HG02623 (cell line): ENCODE results near the gene SNRPD2.
A peak's percentile ranks its signal among the peaks of the same experiment; 100 is the strongest.
"Not testable (repeated sequence)": the region's sequence is repeated elsewhere in the genome, so short reads cannot be mapped to it uniquely, and the experiment has no call there.

ENCODE experiments used
- ATAC-seq: cut with Tn5 transposase; IDR thresholded peaks from one replicate; pipeline ENCODE4 v1.9.1; 2021; ENCODE audit warnings: moderate library complexity; ENCODE audit not compliant: unreplicated experiment

The SNRPD2 gene

DNA sequence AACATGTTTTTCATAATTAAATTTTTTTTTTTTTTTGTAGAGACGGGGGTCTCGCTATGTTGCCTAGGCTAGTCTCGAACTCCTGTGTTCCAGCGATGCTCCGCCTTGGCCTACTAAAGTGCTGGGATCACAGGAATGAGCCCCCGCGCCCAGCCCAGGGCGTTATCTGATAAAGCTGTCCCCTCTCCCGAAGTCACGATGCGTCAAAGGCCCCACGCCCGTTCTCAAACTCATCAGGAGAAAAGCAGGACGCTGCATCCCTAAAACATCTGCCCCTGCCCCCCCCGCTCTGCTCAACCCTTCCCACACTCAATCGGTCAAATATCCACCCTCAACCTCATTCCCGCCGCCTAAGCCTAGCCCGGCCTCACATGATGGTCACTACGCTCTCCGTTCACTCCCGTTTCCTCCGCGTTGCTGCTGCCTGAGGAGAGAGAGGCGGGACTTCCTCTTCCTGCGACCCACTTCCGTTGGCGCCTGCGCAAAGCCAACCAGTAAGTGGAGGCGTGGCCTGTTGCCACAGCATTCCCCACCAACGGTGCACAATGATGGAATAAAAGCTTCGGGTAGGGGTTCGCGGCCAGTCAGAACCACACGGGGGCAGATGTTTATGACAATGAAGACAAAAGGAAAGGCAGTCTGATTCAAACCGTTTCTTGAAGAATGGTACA, at the start of gene SNRPD2:
Gene SNRPD2 (minus strand): TSS at position 438 of the 671 bp plus-strand sequence. CDS start 65 bp downstream, at position 373.
- ATAC-seq = peak; percentile 49

DNA sequence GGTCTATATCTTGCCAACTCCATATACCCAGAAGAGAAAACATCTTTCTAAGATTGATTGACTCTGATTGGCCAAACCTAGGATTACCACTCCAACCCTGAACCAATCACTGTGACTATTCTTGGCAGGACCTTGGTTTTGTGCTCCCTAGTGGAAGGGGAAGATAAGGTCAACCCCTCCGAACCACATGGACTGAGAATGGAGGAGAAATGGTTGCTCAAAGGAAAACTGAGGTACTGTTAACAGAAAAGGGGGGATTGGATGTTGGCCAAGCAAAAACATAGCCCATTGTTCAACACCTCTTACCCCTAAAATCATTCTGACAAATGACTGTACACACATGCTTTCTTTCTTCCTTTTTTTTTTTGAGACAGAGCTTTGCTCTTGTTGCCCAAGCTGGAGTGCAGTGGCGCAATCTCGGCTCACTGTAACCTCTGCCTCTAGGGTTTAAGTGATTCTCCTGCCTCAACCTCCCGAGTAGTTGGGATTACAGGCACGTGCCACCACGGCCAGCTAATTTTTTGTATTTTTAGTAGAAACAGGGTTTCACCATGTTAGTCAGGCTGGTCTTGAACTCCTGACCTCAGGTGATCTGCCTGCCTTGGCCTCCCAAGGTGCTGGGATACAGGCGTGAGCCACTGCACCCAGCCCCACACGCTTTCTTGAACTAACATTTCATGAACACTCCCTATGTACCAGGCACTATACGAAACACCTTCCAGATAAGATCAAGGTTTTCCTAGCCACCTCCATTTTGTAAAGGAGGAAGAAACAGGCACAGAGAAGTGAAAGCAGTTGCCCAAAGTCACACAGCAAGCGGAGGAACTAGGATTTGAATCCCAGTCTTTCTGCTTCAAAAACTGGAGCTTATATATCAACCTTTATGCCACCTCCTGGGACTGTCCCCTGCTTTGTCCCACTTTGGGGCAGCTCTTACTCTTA, 48.0 kb upstream of the SNRPD2 start:
- no peak for ATAC-seq

DNA sequence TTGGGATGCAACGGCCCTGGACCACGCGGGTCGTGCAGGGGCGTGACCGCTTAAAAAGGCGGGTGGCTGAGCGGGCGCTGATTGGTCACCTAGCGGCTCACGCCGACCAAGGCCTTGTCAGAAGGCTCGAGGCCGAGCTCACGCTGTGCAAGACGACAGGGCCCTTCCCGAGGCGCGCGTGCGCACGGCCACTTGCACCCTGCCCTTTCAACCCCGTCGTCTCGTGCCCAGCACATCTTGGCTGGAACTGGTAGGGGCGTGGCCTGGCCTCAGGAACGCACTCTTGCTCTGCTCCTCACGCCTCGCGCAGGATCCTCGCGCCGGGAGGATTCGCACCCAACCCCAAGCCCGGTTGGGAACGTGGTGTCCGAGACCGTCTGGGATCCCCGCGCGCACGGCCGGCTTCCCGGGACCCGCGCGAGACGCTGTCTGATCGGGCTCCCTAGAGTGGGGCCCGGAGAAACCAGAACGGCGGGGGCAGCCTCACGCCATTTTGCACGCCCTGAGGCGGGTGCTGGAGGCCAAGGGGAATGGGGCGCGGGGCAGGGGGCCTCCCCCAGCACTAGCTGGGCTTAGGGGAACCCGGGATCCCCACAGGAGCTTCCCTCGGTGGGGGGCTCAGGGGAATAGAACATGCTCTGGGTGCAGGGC, 41.5 kb upstream of the SNRPD2 start, which contains the start of gene MEIOSIN:
Gene MEIOSIN (plus strand): TSS at position 280 of the 651 bp plus-strand sequence. CDS start 1,938 bp downstream, outside the sequence.
- ATAC-seq = no peak

DNA sequence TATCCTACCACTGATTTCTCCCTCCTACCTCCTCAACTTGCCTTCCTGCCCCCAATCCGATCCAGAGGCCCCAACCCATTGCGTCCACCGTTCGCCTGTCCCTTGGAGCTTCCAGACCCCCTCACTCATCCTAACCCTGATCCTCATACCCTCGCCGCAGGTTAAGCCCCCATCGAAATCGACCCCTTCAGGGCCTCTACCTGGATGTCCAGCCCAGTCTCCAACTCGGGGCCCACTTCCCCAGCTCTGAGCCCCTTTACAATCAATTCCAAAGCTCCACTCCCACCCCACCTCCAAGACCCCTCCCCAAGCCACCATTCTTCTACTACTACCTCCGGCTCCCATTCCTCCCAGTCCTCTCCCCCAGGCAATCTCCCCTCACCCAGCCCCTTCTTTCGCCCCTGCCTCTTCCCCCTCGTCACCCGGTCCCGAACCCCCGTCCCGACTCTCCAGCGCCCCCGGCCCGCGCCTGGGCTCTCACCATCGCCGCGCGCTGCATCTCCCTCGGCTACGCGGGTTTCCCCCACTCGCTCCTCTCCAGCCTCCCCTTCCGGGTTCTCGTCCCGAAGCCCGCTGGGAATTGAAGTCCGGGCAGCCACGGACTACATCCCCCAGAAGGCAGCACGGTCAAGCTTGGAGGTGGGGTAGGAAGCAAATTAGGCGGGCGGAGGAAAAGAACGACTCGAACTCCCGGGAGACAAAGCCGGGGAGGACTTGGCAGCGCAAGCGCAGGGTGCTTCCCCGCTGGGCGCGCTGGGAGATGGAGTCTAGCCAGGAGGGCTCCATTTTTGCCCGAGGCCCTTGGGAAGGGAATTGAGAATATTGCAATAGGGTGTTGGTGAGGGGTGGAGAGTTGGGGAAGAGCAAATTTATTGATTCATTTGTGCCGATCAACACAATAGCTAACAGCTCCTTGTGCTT, 38.9 kb upstream of the SNRPD2 start, which contains the start of gene FBXO46:
Gene FBXO46 (minus strand): TSS at position 529 of the 921 bp plus-strand sequence. CDS start 17,401 bp downstream, outside the sequence.
- ATAC-seq = peak; percentile 90

DNA sequence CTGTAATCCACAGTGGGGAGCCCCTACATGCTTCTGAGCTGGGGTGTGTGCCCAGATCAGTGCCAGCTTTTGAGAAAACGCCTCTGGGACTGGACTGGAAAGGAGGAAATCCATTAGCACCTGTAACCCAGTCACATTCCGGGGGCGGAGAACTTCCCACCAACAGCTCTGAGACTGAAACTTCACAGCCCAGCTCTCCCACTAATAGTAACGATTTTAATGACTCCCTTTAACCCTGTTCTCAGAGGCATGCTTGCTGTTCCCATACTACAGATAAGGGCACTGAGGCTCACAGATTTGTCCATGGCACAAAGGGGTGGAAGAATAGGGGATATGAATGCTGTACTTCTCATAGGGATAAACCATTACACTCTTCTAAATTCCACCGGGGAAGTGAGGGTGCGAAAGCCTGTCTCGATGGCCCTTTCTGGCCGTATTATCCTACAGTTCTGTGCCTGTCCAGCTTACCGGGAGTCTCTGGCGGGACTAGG, 38.1 kb upstream of the SNRPD2 start:
- ATAC-seq = no peak

DNA sequence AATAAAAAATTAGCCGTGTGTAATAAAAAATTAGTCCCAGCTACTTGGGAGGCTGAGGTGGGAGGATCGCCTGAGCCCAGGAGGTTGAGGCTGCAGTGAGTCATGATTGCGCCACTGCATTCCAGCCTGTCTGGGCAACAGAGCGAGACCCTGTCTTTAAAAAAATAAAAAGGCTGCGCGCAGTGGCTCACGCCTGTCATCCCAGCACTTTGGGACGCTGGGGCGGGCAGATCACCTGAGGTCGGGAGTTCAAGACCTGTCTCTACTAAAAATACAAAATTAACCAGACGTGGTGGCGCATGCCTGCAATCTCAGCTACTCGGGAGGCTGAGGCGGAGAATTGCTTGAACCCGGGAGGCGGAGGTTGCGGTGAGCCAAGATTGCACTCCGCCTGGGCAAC, 36.9 kb upstream of the SNRPD2 start:
- ATAC-seq = not testable (repeated sequence)

DNA sequence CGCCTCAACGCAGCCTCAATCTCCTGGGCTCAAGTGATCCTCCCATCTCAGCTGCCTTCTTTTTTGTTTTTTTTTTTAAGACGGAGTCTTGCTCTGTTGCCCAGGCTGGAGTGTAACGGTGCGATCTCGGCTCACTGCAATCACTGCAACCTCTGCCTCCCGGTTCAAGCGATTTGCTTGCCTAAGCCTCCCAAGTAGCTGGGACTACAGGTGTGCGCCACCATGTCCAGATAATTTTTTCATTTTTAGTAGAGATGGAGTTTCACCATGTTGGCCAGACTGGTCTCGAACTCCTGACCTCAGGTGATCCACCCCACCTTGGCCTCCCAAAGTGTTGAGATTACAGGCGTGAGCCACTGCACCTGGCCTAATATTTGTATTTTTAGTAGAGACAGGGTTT, 28.3 kb upstream of the SNRPD2 start:
- not testable (repeated sequence) for ATAC-seq

DNA sequence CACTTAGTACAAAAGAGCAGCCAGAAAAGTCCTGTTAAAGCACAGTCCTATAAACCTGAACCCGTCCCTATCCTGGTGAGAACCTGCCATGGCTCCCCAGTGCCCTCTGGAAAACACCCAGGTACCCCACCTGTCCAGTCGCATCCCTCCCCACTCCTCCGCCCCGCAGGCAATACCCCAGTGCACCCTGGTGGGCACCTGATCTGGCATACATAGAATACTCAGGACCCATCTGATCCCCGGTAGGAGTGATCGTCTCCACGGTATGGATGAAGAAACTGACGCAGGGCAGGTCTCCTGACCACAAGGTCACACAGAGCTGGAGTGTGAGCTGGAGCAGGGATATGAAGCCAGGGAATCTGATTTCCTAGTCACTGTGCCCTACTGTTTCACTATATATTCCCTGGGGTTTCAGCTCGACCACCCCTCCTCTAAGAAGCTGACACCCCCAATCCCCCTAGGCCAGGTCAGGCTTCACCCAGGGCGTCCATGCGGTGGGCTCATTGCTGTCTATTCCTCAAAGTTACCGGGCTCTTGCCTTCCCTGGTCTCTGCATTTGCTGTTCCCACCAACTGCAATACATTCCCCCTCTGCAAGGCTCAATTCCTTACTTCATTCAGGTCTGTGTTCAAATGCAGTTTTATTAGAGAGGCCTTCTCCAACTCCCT, 26.4 kb upstream of the SNRPD2 start:
- ATAC-seq = no peak

DNA sequence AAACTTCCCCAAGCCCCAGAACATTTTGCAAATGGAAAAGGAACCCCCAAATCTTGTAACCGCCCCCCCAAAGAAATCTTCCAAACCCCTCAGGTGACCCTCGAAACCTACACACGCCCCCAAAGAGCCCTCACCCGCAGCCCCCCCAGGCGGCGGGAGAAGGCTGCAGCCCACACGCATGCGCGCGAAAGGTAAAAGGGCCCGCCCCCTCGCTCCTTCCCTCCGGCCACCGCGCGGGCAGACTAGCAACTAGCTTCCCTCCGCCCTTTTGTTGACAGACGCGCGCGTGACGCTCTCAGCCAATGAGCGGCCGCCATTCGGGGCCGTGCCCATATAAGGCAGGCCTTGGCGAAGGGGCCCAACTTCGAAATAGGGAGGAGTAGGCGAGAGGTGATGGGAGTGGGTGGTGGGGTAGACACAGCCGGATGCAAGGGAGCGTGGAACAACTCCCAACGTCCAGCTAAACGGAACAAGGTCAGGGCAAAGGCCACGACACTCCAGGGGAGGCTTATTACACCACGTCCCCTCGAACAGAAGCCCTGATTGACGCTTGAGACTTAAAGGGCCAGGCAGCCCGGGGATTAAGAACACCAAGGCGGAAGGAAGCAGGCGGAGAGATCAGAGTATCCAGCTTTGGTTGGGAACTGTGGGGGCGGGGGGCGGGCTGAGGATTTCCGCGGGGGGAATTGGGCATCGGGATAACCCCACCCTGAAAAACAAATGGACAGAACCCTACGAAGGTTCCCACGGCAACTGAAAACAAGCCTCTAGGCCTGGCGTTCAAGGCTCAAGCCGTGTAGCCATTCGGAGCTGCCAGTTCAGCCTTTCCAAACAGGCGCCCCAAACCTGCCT, 25.6 kb upstream of the SNRPD2 start:
- ATAC-seq = peak; percentile 92

DNA sequence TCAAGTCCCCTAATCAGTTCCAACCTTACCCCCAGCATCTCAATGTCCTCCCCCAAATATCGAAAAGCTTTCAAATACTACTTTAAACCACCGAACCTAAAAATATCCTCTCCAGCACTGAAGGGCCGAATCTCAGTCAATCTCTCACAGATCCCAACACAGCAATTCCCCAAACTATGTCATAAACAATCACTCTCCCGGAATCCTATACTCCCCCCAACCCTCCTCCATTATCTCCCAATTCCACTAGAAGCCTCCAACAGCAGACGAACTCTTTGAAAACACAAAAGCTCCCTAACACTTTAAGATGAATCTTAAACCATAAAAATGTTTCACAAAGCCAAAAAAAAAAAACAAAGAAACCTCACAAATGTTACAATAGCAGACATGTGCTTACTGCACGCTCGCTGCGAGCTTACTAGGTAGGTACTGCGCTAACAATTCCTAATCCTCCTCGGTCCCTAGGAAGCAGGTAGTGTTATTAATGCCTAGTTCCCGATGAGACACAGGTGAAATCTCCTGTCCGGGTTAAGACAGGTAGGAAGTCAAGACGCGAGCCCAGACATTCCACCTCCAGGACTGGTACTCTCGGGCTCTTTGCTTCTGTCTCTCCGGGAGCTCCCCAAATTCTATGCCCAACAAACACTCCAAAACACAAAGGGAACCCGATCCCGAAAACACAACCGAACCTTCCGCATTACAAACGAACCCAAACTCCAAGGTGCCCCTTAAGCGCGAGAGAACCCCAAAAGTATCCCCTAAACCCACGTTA, 24.8 kb upstream of the SNRPD2 start:
- no peak for ATAC-seq

DNA sequence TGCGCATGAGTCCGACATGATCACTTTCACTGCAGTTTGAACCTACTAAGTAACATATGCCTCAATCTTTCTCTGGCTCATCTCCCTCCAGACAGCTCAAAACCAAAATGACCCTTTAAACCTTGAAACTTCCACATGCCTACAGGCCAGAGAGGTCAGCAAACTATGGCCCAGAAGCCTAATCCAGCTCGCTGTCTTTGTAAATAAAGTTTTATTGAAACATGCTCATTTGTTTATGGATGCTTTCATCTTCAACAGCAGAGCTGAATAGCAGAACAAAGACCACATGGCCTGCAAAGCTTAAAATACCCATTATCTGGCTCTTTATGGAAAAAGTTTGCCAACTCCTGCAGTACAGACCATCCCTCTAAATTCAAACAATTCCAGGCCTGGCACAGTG, 23.4 kb upstream of the SNRPD2 start:
- no peak for ATAC-seq

DNA sequence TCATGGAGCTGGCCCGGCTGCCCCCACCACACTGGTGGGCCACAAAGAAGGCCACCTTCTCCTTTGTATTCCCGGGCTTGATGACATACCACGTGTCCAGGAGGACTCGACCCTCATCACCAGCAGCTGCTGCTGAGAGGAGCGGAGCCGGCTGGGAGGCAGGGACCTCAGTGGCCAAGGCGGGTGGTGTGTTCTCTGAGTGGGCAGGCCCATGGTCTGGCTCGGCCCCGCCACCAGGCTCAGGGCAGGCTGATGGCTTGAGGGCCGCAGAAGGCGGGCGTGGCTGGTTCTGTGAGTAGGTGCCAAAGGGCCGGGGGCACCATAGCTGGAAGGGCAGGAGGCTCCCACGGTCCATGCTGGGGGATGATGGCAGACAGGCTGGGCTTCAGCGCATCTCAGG, 21.4 kb upstream of the SNRPD2 start:
- ATAC-seq = no peak

DNA sequence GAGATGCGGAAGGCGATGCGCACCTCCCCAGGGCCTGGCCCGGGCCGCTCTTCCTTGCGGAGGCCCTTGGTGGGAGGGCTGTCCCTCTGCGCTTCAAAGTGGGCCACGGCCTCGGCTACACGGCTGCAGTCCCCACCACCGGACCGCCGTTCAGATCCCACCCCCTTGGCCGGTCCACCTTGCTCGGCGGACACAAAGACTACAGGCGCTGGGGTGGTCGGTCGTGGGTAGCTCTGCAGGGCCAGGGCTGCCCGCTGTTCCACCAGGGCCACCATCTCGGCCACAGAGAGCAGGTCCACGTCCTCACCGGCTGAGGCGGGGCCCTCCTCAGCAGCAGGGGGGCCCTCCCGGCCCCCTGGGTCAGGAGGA, 20.9 kb upstream of the SNRPD2 start:
- no peak for ATAC-seq

DNA sequence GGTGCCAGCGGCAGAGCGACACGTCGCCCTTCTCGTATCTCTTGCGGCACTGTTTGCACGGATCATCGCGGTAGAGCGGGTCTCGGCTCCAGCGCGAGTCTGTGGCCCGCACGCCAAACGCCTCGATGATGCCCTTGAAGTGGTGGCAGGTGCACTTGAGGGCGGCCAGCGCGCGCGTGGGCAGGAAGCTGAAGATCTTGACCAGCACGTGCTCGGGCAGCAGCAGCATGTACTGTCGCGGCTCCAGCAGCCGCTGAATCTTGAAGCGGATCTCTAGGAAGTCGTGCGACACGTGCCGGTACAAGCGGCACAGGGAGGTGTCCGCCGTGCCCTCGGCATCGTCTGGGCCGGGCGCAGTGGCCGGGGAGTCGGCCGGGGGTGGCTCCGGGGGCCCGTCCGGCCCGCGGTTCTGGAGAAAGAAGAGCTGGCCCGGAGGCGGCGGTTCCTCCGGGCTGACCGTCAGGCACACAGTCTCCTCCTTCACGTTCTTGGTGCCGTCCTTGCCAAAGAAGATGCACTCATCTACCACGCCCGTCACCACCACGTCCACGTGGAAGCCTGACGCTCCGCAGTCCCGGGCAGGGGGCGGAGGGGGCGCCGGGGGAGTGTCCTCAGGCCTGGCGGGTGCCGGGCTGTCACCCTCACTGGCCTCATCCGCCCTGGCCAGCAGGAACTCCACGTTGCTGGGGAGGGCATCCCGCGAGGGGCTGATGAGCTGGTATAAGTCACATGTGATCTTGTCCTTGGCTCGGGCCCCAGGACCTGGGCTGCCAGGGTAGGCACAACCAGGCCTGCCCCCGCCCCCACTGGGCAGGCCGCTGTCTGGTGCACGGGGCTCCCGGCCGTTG, 20.3 kb upstream of the SNRPD2 start:
- ATAC-seq = no peak

DNA sequence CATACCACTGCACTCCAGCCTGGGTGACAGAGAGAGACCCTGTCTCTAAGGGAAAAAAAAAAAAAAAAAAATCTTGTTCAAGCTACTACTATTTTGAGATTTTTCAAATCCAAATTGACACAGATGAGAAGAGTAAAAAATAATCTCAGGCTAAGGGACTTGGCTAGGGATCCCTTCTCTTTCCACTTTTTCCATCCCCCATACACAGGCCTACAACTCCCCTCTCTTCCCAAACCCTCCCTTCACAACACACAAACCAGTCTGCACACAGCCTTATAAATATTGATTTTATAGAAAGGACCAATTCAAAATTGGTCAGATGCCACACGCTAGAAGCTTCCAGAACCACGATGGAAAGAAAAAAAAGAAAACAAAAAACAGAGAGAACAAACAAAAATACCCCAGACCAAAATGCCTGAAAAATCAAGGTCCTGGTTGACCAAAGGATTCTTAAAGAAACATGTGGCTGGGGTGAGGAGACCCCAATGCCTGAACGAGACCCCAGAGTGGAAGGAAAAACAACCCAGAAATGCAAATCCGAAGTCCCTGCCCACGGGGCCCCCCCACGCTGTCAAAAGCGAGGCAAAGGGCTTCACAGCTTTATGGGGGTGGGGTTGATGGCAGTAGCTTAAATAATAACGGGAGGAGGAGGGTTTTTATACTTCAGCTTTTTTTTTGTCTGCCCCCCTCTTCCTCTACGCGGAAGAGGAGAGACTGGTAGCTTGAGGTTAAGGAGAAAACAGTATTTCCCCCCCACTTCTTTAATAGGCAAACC, 18.8 kb upstream of the SNRPD2 start:
- no peak for ATAC-seq

DNA sequence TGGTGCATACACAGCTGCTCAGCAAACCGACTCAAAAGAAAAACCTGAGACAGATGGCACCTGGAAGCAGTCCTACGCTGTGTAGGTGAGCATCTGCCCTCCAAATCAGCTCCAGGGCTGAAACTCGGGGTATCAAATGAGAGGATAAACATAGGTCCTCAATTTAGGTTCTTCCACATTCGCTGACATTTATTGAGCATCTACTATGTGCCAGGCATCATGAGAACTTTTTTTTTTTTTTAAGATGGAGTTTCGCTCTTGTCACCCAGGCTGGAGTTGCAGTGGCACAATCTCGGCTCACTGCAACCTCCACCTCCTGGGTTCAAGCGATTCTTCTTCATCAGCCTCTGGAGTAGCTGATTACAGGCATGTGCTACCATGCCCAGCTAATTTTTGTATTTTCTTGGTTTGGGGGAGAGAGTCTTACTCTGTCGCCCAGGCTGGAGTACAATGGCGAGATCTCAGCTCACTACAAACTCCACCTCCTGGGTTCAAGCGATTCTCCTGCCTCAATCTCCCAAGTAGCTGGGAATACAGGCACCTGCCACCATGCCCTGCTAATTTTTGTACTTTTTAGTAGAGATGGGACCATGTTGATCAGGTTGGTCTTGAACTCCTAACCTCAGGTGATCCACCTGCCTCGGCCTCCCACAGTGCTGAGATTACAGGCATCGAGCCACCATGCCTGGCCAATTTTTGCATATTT, 14.1 kb upstream of the SNRPD2 start:
- no peak for ATAC-seq
